GM12878 (cell line): ENCODE measurements around the gene TMEM163. TPM values are rescaled to one million over a fixed set of nuclear protein-coding genes. Genes with fewer than 3 reads are reported as not detected.

ENCODE experiments used
- ATAC-seq: fragments of 200-7000 bp; cut with Tn5 transposase; 3 replicates; pipeline ENCODE4 v1.9.1; 2020; ENCODE audit warnings: mild to moderate bottlenecking, moderate library complexity
- BruUV-seq: library from RNA; stranded (reverse); fragments of 400-500 nt; replicated peaks from 2 replicates; lab custom pipeline; 2021; lab: Mats Ljungman, UMichigan
- CTCF ChIA-PET: fragments of 300-600 bp; sonication (Branson Sonifier 250); formaldehyde crosslinking; extraction: SDS; loops from one replicate; lab custom pipeline; 2021; ENCODE audit warnings: inconsistent platforms; lab: Yijun Ruan, JAX
- POLR2A ChIA-PET: fragments of 350-600 bp; formaldehyde crosslinking; extraction: SDS; loops from one replicate; lab custom pipeline; 2021; ENCODE audit warnings: inconsistent platforms; lab: Charles Lee
- RAD21 ChIA-PET: fragments of 300-600 bp; sonication (Branson Sonifier 250); formaldehyde crosslinking; loops from one replicate; lab custom pipeline; 2023; ENCODE audit warnings: antibody characterized with exemption; ENCODE audit not compliant: unreplicated experiment; lab: Charles Lee
- SMC1A ChIA-PET: fragments of 300-600 bp; sonication (Branson Sonifier 250); formaldehyde crosslinking; loops from one replicate; lab custom pipeline; 2023; ENCODE audit not compliant: unreplicated experiment, uncharacterized antibody; lab: Charles Lee
- DNase-seq: peaks from one replicate; pipeline ENCODE4 v3.0.0-alpha.2; 2011; ENCODE audit warnings: low read depth, low spot score
- FAIRE-seq: peaks from 3 replicates; lab custom pipeline; 2011; peaks lifted over from hg19 to GRCh38; lab: Jason Lieb, UNC
- H2AFZ ChIP-seq: 2 replicates; pipeline ENCODE4 v1.6.0; 2011; ENCODE audit warnings: low read depth, low read length, control low read depth; ENCODE audit not compliant: control insufficient read depth
- H3K27ac ChIP-seq: 2 replicates; pipeline ENCODE4 v1.5.1; 2011; ENCODE audit warnings: control low read depth; ENCODE audit not compliant: control insufficient read depth, insufficient read depth
- H3K27me3 ChIP-seq, 2 experiments: replicated peaks in 1 of 2; 2 replicates each; pipeline versions ENCODE4 v1.6.0 to v1.6.1; 2011; ENCODE audit warnings: low read length in 1 of 2; ENCODE audit not compliant: control insufficient read depth in 2 of 2, insufficient read depth in 2 of 2
- H3K36me3 ChIP-seq, 2 experiments: 2 replicates each; pipeline ENCODE4 v1.5.1; 2011; ENCODE audit warnings: low read length in 1 of 2; ENCODE audit not compliant: control insufficient read depth in 2 of 2, insufficient read depth in 2 of 2
- H3K4me1 ChIP-seq: 2 replicates; pipeline ENCODE4 v1.6.1; 2011; ENCODE audit warnings: mild to moderate bottlenecking, low read length, moderate library complexity, mixed read lengths; ENCODE audit not compliant: control insufficient read depth, insufficient read depth
- H3K4me2 ChIP-seq: 2 replicates; pipeline ENCODE4 v1.6.0; 2011; ENCODE audit warnings: control low read depth; ENCODE audit not compliant: control insufficient read depth, insufficient read depth
- H3K4me3 ChIP-seq: fragments of 200-600 bp; sonication (generic); 2 replicates; pipeline ENCODE4 v1.5.1; 2016
- H3K79me2 ChIP-seq: 2 replicates; pipeline ENCODE4 v1.6.0; 2011; ENCODE audit warnings: low read length; ENCODE audit not compliant: control insufficient read depth, insufficient read depth
- H3K9ac ChIP-seq: 2 replicates; pipeline ENCODE4 v1.8.0; 2011; ENCODE audit warnings: low read length, control low read depth, mixed read lengths; ENCODE audit not compliant: control insufficient read depth, insufficient read depth
- H3K9me3 ChIP-seq: replicated peaks from 3 replicates; pipeline ENCODE4 v1.5.1; 2011; ENCODE audit warnings: mild to moderate bottlenecking, low read length; ENCODE audit not compliant: control insufficient read depth, insufficient read depth
- H4K20me1 ChIP-seq: 2 replicates; pipeline ENCODE4 v1.6.0; 2011; ENCODE audit not compliant: control insufficient read depth, insufficient read depth
- CREB1 ChIP-seq: IDR thresholded peaks from 2 replicates; pipeline ENCODE4 v1.6.1; 2012; ENCODE audit warnings: low read depth, mild to moderate bottlenecking, inconsistent platforms
- IRF4 ChIP-seq: IDR thresholded peaks from 2 replicates; pipeline ENCODE4 v1.6.1; 2011; ENCODE audit warnings: low read depth, low read length
- KAT2A ChIP-seq: conservative IDR thresholded peaks from 2 replicates; pipeline ENCODE4 v1.6.1; 2011; ENCODE audit warnings: low read depth, low read length; ENCODE audit not compliant: control insufficient read depth
- NFXL1 ChIP-seq: fragments of 450-650 bp; IDR thresholded peaks from 2 replicates; pipeline ENCODE4 v1.6.1; 2017; ENCODE audit warnings: antibody characterized with exemption, mild to moderate bottlenecking, borderline replicate concordance
- POLR2A ChIP-seq: IDR thresholded peaks from 2 replicates; pipeline ENCODE4 v1.6.1; 2011; ENCODE audit warnings: low read depth, mild to moderate bottlenecking, low read length
- SREBF2 ChIP-seq: IDR thresholded peaks from 2 replicates; pipeline ENCODE4 v1.6.1; 2012; ENCODE audit warnings: mild to moderate bottlenecking, low read length
- SUZ12 ChIP-seq: fragments of 200-600 bp; sonication (generic); IDR thresholded peaks from one replicate; pipeline ENCODE4 v1.6.1; 2018; ENCODE audit warnings: antibody characterized with exemption, mild to moderate bottlenecking; ENCODE audit not compliant: unreplicated experiment
- TBL1XR1 ChIP-seq: IDR thresholded peaks from 2 replicates; pipeline ENCODE4 v1.6.1; 2012; ENCODE audit warnings: low read depth, low read length, improper control_type of control experiment
- ZNF207 ChIP-seq: fragments of 450-650 bp; IDR thresholded peaks from 2 replicates; pipeline ENCODE4 v1.6.1; 2014; ENCODE audit warnings: antibody characterized with exemption, mild to moderate bottlenecking, borderline replicate concordance
- WGBS: methylation state at CpG from one replicate; pipeline ENCODE4 v1.1.6; 2016; ENCODE audit warnings: low lambda C conversion rate; ENCODE audit not compliant: insufficient replicate concordance, insufficient coverage; ENCODE audit errors: missing lambda C conversion rate; 5-methylcytosine and 5-hydroxymethylcytosine counted together
- in situ Hi-C: fragments of 300-500 bp; cut with MboI; formaldehyde crosslinking; loops from 9 replicates; pipeline ENCODE4 v1.14.3; 2018; ENCODE audit warnings: mixed read lengths
- intact Hi-C: fragments of 100-400 bp; cut with micrococcal nuclease; formaldehyde crosslinking; loops from one replicate; pipeline ENCODE4 v1.14.2; 2022; ENCODE audit not compliant: unreplicated experiment
- polyA plus RNA-seq, 11 experiments: library from polyadenylated mRNA; depleted of rRNA in 4 of 11; unstranded in 6 of 11; stranded (reverse) in 5 of 11; fragments of >200 nt; fragmentation: Nextera tagmentation in 4 of 11; fragmentation: Illumina TruSeq in 1 of 11; extraction: Ambion mirVana in 4 of 11; extraction: Trizol in 1 of 11; gene quantifications; 1 replicate in 1 of 11; 2 replicates in 10 of 11; pipeline versions ENCODE4 v1.2.1 to v1.2.3, GENCODE V29; 2011 to 2016; ENCODE audit warnings: inconsistent platforms in 2 of 11, missing spikeins in 2 of 11, low read depth in 1 of 11
- total RNA-seq, 4 experiments: library from RNA; depleted of rRNA in 3 of 4; stranded (reverse); fragments of >200 nt in 3 of 4; fragmentation: Illumina TruSeq in 1 of 4; extraction: Trizol in 1 of 4; gene quantifications; 2 replicates each; pipeline versions ENCODE4 v1.2.1 to v1.2.3, GENCODE V29; 2013 to 2021
- TF ChIP-seq, protein P1 (sequence below): fragments of 450-650 bp; IDR thresholded peaks from 2 replicates; pipeline ENCODE4 v1.6.1; 2016; ENCODE audit warnings: mild to moderate bottlenecking

Gene TMEM163
- total and polyA plus RNA-seq, 10 of the 15 experiments (the other 5 are each of a cell fraction or from before 2014, with no cell fraction given): 0.05 to 0.11 (median 0.07) TPM; not detected in 4

DNA sequence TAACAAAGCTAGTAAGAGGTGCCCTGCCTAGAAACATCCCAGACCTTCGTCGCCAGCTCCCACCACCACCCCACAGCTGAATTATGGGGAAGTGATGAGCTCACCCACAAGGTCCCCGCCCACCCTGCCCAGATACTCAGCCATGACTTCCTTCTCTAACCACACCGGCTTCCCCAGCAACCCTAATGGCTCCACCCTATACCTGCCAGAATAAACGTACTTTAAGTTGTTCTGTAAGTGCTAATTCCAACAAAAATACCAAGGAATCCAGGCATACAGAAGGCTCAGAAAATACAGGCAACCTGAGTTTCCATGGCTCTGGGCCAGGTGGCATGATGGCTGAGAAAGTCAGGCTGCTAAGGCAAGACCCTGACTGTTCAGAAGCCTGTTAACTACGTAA lies 39.1 kb downstream of the TMEM163 start:
- Histone ChIP-seq H4K20me1 (no peaks in the 10 kb centered on the region), H3K9ac (no peak overlapping the region), H2AFZ (no peak overlapping the region), H3K27me3 (no peaks in the 10 kb centered on the region), H3K36me3 (no peaks in the 10 kb centered on the region), H3K4me1 (peaks cover 4% of the 10 kb centered on the region; the same call in 1 of the 2 replicates), H3K79me2 (no peaks in the 10 kb centered on the region), H3K4me2 (no peak overlapping the region), H3K27ac (no peak overlapping the region), H3K9me3 (no peaks in the 10 kb centered on the region), H3K4me3 (no peak overlapping the region)
- RAD21 ChIA-PET: no interaction called here
- in situ Hi-C loops (no loop called here), intact Hi-C loops (no loop called here)
- FAIRE-seq: no peak
- POLR2A ChIA-PET: no interaction called here
- CTCF ChIA-PET: no interaction called here
- SMC1A ChIA-PET: no interaction called here
- DNase-seq: no peak
- no peak for TF ChIP-seq POLR2A
- TF ChIP-seq, protein P1, sequence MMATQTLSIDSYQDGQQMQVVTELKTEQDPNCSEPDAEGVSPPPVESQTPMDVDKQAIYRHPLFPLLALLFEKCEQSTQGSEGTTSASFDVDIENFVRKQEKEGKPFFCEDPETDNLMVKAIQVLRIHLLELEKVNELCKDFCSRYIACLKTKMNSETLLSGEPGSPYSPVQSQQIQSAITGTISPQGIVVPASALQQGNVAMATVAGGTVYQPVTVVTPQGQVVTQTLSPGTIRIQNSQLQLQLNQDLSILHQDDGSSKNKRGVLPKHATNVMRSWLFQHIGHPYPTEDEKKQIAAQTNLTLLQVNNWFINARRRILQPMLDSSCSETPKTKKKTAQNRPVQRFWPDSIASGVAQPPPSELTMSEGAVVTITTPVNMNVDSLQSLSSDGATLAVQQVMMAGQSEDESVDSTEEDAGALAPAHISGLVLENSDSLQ: no peak
- TF ChIP-seq ZNF207: no peak
- no peak for TF ChIP-seq SUZ12
- TF ChIP-seq TBL1XR1: no peak
- TF ChIP-seq KAT2A: no peak
- TF ChIP-seq SREBF2: no peak
- no peak for TF ChIP-seq IRF4
- TF ChIP-seq CREB1: no peak
- TF ChIP-seq NFXL1: no peak
- no peak for ATAC-seq
- WGBS: 45% methylated on average over 6 of the region's 6 CpGs
- no TSS peak for BruUV-seq
